HG02884 (cell line): ENCODE data around the gene ERBB4.
"Not testable (repeated sequence)": the region's sequence is repeated elsewhere in the genome, so short reads cannot be mapped to it uniquely, and the experiment has no call there.

Source experiments
- ATAC-seq: cut with Tn5 transposase; IDR thresholded peaks from one replicate; pipeline ENCODE4 v1.9.1; 2021; ENCODE audit warnings: mild to moderate bottlenecking, moderate library complexity; ENCODE audit not compliant: unreplicated experiment

The ERBB4 gene

GRCh38 chr2:212311807-212312404 lies 226.7 kb downstream of the ERBB4 start:
- no peak for ATAC-seq

GRCh38 chr2:212299943-212300342 lies 238.7 kb downstream of the ERBB4 start:
- no peak for ATAC-seq

GRCh38 chr2:212299333-212299732 lies 239.3 kb downstream of the ERBB4 start:
- ATAC-seq, result no peak

GRCh38 chr2:212295571-212295970 lies 243.0 kb downstream of the ERBB4 start:
- ATAC-seq, result no peak

GRCh38 chr2:212294816-212295215 lies 243.8 kb downstream of the ERBB4 start:
- no peak for ATAC-seq

- ATAC-seq, result no peak
Observed at GRCh38 chr2:212289301-212289700, 249.3 kb downstream of the ERBB4 start.

- ATAC-seq, result no peak
Observed at GRCh38 chr2:212288308-212288707, 250.3 kb downstream of the ERBB4 start.

- ATAC-seq, result no peak
Observed at GRCh38 chr2:212284166-212284565, 254.4 kb downstream of the ERBB4 start.

GRCh38 chr2:212282671-212283261 lies 255.8 kb downstream of the ERBB4 start:
- no peak for ATAC-seq

- no peak for ATAC-seq
Observed at GRCh38 chr2:212276813-212277212, 261.8 kb downstream of the ERBB4 start.

- no peak for ATAC-seq
Observed at GRCh38 chr2:212274215-212274614, 264.4 kb downstream of the ERBB4 start.

- no peak for ATAC-seq
Observed at GRCh38 chr2:212271583-212271982, 267.0 kb downstream of the ERBB4 start.

GRCh38 chr2:212269005-212269404 lies 269.6 kb downstream of the ERBB4 start:
- no peak for ATAC-seq

- ATAC-seq, result no peak
Observed at GRCh38 chr2:212266297-212266696, 272.3 kb downstream of the ERBB4 start.

- ATAC-seq, result no peak
Observed at GRCh38 chr2:212265777-212266176, 272.8 kb downstream of the ERBB4 start.

- no peak for ATAC-seq
Observed at GRCh38 chr2:212264187-212264586, 274.4 kb downstream of the ERBB4 start.

GRCh38 chr2:212259226-212259625 lies 279.4 kb downstream of the ERBB4 start:
- no peak for ATAC-seq

- no peak for ATAC-seq
Observed at GRCh38 chr2:212254339-212254738, 284.3 kb downstream of the ERBB4 start.

GRCh38 chr2:212249451-212249850 lies 289.2 kb downstream of the ERBB4 start:
- ATAC-seq, result no peak

- ATAC-seq, result no peak
Observed at GRCh38 chr2:212245880-212246279, 292.7 kb downstream of the ERBB4 start.

GRCh38 chr2:212242724-212243123 lies 295.9 kb downstream of the ERBB4 start:
- ATAC-seq, result no peak

- ATAC-seq, result not testable (repeated sequence)
Observed at GRCh38 chr2:212238152-212238551, 300.4 kb downstream of the ERBB4 start.
